Kidney glomerular epithelial cell (primary cell): ENCODE results near the gene ALKAL2.

ENCODE experiments used
- DNase-seq: peaks from one replicate; lab custom pipeline; 2025; lab: John Stamatoyannopoulos, UW

The ALKAL2 gene

GRCh38 chr2:270861-271260 lies 17.0 kb downstream of the ALKAL2 start:
- DNase-seq = no peak

DNA sequence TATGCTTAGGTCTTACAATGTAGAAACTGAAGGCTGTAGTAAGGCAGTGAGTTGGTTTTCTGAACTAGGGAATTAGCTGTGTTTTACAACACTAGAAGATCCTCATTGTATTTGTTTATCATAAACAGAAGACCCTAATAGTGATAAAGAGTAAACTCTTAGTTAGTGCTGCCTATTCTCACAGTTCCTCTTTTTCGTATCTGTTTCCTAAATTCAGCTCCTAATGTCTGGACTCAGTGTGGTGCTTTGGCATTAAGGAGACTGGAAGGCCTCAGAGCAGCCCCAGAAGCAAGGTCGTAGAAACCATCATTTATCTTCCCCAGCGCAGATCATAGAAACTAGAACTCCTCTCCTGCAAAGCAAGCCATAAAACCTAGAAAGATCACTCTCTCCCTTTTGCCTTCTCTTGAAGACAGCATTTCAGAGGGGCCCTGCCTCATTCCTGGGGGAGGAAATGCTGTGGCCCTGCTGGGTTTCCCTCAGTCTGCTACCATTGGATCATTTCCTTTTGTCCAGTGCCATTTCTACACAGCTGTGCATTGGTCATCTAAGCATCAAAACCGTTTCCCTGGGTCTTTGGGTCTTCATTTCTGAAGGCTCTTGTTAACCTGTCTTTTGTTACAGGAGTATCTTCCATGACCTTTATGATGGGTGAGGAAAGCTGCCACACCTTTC lies 18.4 kb downstream of the ALKAL2 start:
- DNase-seq = no peak

DNA sequence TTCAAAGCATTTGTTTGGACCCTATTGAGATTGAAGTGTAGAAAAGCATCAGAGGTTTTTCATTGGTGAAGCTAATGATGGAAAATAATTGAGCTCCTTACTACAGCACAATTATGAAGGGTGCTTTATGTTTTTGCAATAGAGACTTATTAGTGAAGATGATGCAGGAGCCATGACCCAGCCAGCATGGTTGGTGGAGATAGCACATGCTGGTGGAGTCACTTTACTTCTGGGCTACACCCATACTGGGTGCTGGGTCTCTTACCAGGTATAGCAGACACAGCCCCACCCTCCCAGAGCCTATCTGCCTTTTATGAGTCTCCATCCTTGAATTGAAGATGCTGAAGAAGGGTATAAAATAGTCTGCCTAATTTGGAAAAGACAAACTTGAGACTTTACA lies 19.6 kb downstream of the ALKAL2 start:
- no peak for DNase-seq

DNA sequence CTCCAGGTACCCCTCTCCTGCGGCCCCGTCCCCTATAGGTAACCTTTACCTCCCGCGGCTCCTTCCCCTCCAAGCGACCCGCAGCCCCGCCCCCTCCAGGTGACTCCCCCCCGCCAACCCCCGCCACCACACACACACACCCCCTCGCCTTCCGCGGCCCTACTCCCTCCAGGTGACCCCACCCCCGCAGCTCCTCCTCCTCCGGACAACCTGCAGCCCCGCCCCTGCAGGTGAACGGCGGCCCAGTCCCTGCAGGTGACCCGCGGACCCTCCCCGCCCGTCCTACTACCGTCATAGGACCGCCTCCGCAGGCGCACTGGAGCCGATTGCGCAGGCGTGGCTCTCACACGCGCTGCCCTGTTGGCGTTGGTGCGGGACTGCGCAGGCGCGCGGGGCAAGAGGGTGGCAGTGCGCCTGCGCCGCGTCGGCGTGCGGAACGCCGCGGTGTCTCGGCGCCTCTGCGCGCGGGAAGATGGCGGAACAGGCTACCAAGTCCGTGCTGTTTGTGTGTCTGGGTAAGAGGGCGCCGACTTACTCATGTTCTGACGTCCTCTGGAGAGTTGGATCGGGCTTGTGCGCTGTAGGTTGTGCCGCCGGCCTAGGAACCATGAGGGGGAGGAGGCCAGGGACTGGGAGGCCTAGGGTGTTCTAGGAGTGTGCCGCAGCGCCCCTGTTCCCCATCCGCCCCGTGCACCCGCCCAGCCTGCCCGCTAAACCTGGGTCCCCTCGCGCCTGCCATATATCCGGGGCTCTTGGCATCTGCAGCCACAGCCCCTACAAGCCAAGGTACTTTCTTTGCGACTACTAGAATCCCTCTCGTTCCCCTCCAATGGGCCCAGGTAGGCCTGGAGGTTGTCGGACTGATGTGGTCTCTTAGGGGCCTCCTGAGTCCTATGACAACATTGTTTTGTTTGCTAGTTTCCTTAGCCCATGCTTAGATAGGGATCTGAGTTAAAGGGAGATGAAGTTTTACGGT lies 23.1 kb downstream of the ALKAL2 start, which contains the start of gene ACP1:
TSS of gene ACP1 (plus strand) at position 455 of the 976 bp plus-strand sequence. CDS start at position 473, 18 bp downstream.
- peak; percentile 95 for DNase-seq

GRCh38 chr2:263774-264492 lies 24.0 kb downstream of the ALKAL2 start, which contains the start of gene SH3YL1:
SH3YL1 (minus strand) TSS chr2:264032; CDS start chr2:263984, 48 bp downstream.
- DNase-seq = peak; percentile 5

- DNase-seq = no peak
Observed at GRCh38 chr2:263022-263738, 24.7 kb downstream of the ALKAL2 start.

GRCh38 chr2:262117-262516 lies 25.8 kb downstream of the ALKAL2 start:
- DNase-seq = no peak

DNA sequence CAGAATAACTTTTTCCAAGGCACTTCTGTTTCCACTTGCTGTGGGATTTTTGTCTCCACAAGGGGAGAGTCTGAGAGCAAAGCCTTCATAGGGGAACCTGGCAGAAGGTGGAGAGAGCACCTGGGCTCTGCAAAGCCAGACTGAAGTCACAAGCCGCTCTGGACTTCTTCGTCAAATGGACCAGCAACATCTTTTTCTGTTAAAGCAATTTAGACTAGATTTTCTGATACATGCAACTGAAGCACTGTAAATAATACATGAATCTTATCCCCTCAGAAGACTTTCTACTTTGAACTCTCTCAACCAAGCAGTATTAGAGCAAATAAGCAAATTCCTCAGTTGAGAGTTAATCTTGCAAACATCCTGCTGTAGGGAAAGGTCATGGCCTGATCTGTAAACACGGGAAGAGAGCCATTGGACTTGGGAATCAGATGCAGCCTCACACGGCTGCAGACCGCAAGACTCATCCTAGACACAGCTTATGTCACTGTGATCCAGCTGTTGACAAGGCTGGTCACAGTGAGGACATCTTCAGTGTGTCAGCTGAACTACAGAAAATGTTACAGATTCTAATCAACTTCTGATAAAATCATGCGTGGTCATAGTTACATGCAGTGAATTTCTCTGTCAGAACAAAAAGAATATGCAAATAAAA lies 27.3 kb downstream of the ALKAL2 start:
- no peak for DNase-seq

DNA sequence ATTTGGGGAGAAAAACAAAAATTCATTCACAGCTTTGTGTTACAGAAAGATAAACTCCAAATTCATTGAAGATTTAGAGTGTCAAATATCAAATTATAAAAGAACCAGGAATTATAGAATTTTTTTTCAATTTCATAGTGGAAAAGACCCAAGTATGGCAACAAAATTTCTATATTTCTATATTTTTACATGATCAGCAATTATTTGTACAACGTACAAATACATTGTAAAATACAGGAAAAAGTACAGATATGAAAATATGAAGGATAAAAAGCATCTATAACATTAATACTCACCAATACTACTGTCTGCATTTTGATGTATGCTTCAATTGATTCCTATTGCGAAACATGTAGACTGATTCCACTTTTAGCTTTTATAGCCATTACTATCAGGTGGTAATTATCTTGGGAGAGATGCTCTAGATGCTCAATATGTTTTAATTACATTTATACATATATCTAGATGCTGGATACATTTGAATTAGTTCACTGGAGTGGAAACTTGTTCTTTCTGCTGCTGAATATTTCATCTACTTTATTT lies 28.0 kb downstream of the ALKAL2 start:
- DNase-seq = no peak

- DNase-seq = no peak
Observed at GRCh38 chr2:258933-259332, 29.0 kb downstream of the ALKAL2 start.

GRCh38 chr2:257842-258241 lies 30.0 kb downstream of the ALKAL2 start:
- DNase-seq = no peak

DNA sequence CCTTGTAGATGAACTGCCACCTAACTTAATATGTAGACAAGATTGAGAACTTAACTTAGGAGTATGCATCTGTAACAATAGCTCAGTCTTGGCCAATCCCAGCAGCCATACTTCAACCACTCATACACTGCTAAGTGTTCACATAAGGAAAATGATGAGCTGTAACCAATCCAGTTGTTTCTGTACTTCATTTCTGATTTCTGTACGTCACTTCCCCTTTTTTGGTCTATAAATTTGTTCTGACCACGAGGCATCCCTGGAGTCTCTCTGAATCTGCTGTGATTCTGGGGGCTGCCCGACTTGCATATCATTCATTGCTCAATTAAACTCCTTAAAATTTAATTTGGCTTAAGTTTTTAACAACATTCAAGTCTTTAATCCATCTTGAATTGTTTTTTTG lies 30.5 kb downstream of the ALKAL2 start:
- no peak for DNase-seq

- DNase-seq = no peak
Observed at GRCh38 chr2:256094-256493, 31.8 kb downstream of the ALKAL2 start.

- DNase-seq = no peak
Observed at GRCh38 chr2:255195-255594, 32.7 kb downstream of the ALKAL2 start.

GRCh38 chr2:254241-254640 lies 33.6 kb downstream of the ALKAL2 start:
- DNase-seq = peak; percentile 63

DNA sequence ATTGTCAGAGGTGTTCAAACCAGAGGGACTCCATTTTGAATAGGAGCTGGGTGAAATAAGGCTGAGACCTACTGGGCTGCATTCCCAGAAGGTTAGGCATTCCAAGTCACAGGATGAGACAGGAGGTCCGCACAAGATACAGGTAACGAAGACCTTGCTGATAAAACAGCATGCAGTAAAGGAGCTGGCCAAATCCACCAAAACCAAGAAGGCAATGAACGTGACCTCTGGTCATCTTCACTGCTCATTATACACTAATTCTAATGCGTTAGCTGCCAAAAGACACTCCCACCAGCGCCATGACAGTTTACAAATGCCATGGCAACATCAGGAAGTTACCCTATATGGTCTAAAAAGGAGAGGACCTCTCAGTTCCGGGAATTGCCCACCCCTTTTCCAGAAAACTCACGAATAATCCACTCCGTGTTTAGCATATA lies 34.7 kb downstream of the ALKAL2 start:
- no peak for DNase-seq

DNA sequence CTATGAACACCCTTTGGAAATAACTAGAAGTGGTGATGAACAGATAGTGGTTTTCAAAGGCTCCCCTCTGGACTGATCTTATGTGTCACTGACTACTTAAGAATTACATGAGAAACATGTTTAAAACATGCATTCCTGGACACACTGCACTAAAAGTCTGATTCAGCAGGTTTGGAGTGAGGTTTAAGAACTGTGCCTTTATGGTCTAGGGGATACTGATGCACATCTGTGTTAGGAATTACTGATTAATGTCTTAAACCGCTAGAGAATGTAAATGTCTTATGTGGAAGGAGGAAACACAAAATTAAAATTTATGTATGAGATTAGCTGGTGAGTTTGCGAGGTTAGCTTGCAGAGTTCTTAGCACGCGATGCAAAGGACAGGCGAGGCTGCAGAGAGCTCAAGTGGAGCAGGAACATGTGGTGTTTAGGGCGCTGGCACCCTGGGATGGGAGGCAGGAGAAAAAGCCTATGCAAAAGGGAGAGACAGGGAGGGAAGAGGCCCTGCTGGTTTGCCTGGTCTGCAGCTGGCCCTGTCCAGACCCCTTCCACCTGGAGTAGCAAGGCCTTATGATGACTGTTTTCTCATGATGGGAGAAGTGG lies 35.8 kb downstream of the ALKAL2 start:
- DNase-seq = no peak

- no peak for DNase-seq
Observed at GRCh38 chr2:249538-250042, 38.3 kb downstream of the ALKAL2 start.

- no peak for DNase-seq
Observed at GRCh38 chr2:248724-249123, 39.2 kb downstream of the ALKAL2 start.

GRCh38 chr2:246489-247144 lies 41.3 kb downstream of the ALKAL2 start:
- DNase-seq = peak; percentile 27
